Neutrophil (primary cell): ENCODE data around the gene ATOSA.

ENCODE experiments used
- H3K27ac ChIP-seq: fragments of 200-600 bp; sonication (generic); 2 replicates; pipeline ENCODE4 v1.5.1; 2016; ENCODE audit warnings: mild to moderate bottlenecking, moderate library complexity
- H3K27me3 ChIP-seq: fragments of 200-600 bp; sonication (generic); 2 replicates; pipeline ENCODE4 v1.6.0; 2016; ENCODE audit warnings: mild to moderate bottlenecking
- H3K36me3 ChIP-seq: fragments of 200-600 bp; sonication (generic); 2 replicates; pipeline ENCODE4 v1.5.1; 2017
- H3K4me1 ChIP-seq, 2 experiments: fragments of 200-600 bp in 1 of 2; sonication (generic) in 1 of 2; 1 replicate in 1 of 2; 2 replicates in 1 of 2; pipeline versions ENCODE4 v1.5.1 to v1.6.1; 2013 to 2016; ENCODE audit warnings: low read depth in 1 of 2, low read length in 1 of 2, mild to moderate bottlenecking in 1 of 2, moderate library complexity in 1 of 2; ENCODE audit not compliant: control insufficient read depth in 1 of 2, insufficient read depth in 1 of 2
- H3K4me3 ChIP-seq, 2 experiments: fragments of 200-600 bp in 1 of 2; sonication (generic) in 1 of 2; 1 replicate in 1 of 2; 2 replicates in 1 of 2; pipeline ENCODE4 v1.5.1; 2013 to 2016; ENCODE audit warnings: low read depth in 1 of 2, low read length in 1 of 2, mild to moderate bottlenecking in 1 of 2, moderate library complexity in 1 of 2
- H3K9me3 ChIP-seq: fragments of 200-600 bp; sonication (generic); 2 replicates; pipeline ENCODE4 v1.5.1; 2016
- CTCF ChIP-seq: fragments of 200-600 bp; sonication (generic); IDR thresholded peaks from 2 replicates; pipeline ENCODE4 v1.5.1; 2016; ENCODE audit warnings: antibody characterized with exemption

Gene ATOSA

DNA sequence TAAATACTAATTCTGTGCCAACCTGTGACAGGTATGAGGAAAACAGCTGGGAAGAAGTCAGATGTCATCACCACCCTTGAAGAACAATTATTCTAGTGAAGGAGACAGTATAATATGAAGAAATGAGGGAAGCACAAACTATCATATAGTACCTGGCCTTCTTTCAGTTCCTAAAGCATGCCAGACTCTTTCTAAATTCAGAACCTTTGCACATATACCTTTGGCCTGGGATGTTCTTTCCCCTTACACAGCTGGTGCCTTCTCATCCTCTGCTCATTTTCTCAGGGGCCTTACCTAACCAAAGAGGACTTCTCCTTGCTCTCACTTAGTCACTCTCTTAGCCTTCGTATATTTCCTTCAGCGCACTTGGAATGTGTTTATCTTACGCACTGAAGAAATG is 19.0 kb downstream of the ATOSA start:
- Histone ChIP-seq H3K27me3 (no peaks in the 10 kb centered on the region), H3K27ac (no peak overlapping the region), H3K4me1 (no peaks in the 10 kb centered on the region), H3K36me3 (peaks cover 90% of the 10 kb centered on the region), H3K4me3 (no peak overlapping the region), H3K9me3 (no peaks in the 10 kb centered on the region)
- TF ChIP-seq CTCF = no peak

- no peak overlapping the region for H3K4me3 ChIP-seq
- H3K36me3 ChIP-seq = peaks cover 87% of the 10 kb centered on the region
- TF ChIP-seq CTCF = no peak
- H3K27ac ChIP-seq = no peak overlapping the region
- no peaks in the 10 kb centered on the region for H3K27me3 ChIP-seq
- H3K9me3 ChIP-seq = no peaks in the 10 kb centered on the region
- no peaks in the 10 kb centered on the region for H3K4me1 ChIP-seq
Observed at GRCh38 chr15:52658955-52659354, 20.2 kb downstream of the ATOSA start.

GRCh38 chr15:52657338-52657737 is 21.9 kb downstream of the ATOSA start:
- Histone ChIP-seq H3K9me3 (no peaks in the 10 kb centered on the region), H3K36me3 (peaks cover 87% of the 10 kb centered on the region), H3K27ac (no peak overlapping the region), H3K4me1 (no peaks in the 10 kb centered on the region), H3K4me3 (no peak overlapping the region), H3K27me3 (no peaks in the 10 kb centered on the region)
- no peak for TF ChIP-seq CTCF

DNA sequence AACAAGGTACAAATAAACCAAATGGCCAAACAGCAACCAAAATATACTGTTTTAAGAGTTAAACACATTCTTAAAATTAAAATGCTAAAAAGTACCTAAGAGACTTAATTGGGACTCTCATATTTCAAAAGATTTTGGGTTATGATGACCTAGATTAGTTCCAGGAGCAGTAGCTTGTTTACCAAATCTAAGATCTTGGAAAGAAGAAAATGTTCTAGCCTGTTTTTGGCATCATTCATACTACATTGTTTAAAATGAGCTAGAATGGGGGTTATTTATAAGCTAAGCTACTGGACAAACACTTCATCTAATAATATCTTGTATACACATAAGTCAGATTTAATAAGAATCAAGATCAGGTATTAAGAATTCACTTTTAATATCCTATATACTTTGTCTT is 22.8 kb downstream of the ATOSA start:
- Histone ChIP-seq H3K4me3 (no peak overlapping the region), H3K36me3 (peaks cover 88% of the 10 kb centered on the region), H3K9me3 (no peaks in the 10 kb centered on the region), H3K27me3 (no peaks in the 10 kb centered on the region), H3K4me1 (no peaks in the 10 kb centered on the region), H3K27ac (no peak overlapping the region)
- TF ChIP-seq CTCF = no peak

GRCh38 chr15:52653431-52653964 is 25.7 kb downstream of the ATOSA start:
- H3K9me3 ChIP-seq = no peaks in the 10 kb centered on the region
- TF ChIP-seq CTCF = no peak
- no peak overlapping the region for H3K27ac ChIP-seq
- H3K4me3 ChIP-seq = no peak overlapping the region
- H3K27me3 ChIP-seq = no peaks in the 10 kb centered on the region
- peaks cover 67% of the 10 kb centered on the region for H3K36me3 ChIP-seq
- no peaks in the 10 kb centered on the region for H3K4me1 ChIP-seq

- Histone ChIP-seq H3K4me1 (no peaks in the 10 kb centered on the region), H3K27me3 (no peaks in the 10 kb centered on the region), H3K27ac (no peak overlapping the region), H3K4me3 (no peak overlapping the region), H3K9me3 (no peaks in the 10 kb centered on the region), H3K36me3 (peaks cover 65% of the 10 kb centered on the region)
- TF ChIP-seq CTCF = no peak
Observed at GRCh38 chr15:52652984-52653383, 26.2 kb downstream of the ATOSA start.
